Type B pancreatic cell (in vitro differentiated cells): Measurements from ENCODE around the gene TAS2R3. TPM values are rescaled to one million over a fixed set of nuclear protein-coding genes. Genes with fewer than 3 reads are reported as not detected.
"Not testable (repeated sequence)": the region's sequence is repeated elsewhere in the genome, so short reads cannot be mapped to it uniquely, and the experiment has no call there.

Source experiments
- DNase-seq: peaks from one replicate; pipeline ENCODE4 v3.0.0; 2021; ENCODE audit warnings: mixed read lengths; ENCODE audit not compliant: unreplicated experiment; ENCODE audit errors: extremely low spot score
- H3K27ac Mint-ChIP-seq: 2 replicates; pipeline ENCODE4 v1.8.0; 2021; ENCODE audit warnings: mild to moderate bottlenecking, mixed read lengths
- H3K27me3 Mint-ChIP-seq: 2 replicates; pipeline ENCODE4 v1.8.0; 2021; ENCODE audit warnings: mixed read lengths
- H3K36me3 Mint-ChIP-seq: 2 replicates; pipeline ENCODE4 v1.8.0; 2021; ENCODE audit warnings: mixed read lengths
- H3K4me1 Mint-ChIP-seq: one replicate; pipeline ENCODE4 v1.8.0; 2021; ENCODE audit warnings: mixed read lengths; ENCODE audit not compliant: unreplicated experiment
- H3K4me3 Mint-ChIP-seq: 2 replicates; pipeline ENCODE4 v1.8.0; 2021; ENCODE audit warnings: mild to moderate bottlenecking, mixed read lengths
- H3K9me3 Mint-ChIP-seq: 2 replicates; pipeline ENCODE4 v1.8.0; 2021; ENCODE audit warnings: mixed read lengths
- CTCF ChIP-seq: fragments of 200-600 bp; sonication (generic); conservative IDR thresholded peaks from 2 replicates; pipeline ENCODE4 v1.5.0; 2021; ENCODE audit warnings: antibody characterized with exemption, mild to moderate bottlenecking
- total RNA-seq: library from RNA; stranded (reverse); gene quantifications from 2 replicates; pipeline ENCODE4 v1.2.1, GENCODE V29; 2021; ENCODE audit warnings: low replicate concordance

Gene TAS2R3
- total RNA-seq, 1 donor from 2014 or later, result 3.2 TPM

GRCh38 chr7:141738592-141739013 lies 25.3 kb upstream of the TAS2R3 start:
- no peaks in the 10 kb centered on the region for H3K27me3 Mint-ChIP-seq
- TF ChIP-seq CTCF, result no peak
- H3K9me3 Mint-ChIP-seq, result no peaks in the 10 kb centered on the region
- DNase-seq, result no peak
- peak overlapping the region; percentile 98 for H3K4me3 Mint-ChIP-seq
- H3K36me3 Mint-ChIP-seq, result peaks cover 24% of the 10 kb centered on the region
- peak overlapping the region; percentile 98 for H3K27ac Mint-ChIP-seq
- H3K4me1 Mint-ChIP-seq, result peaks cover 17% of the 10 kb centered on the region

- no peaks in the 10 kb centered on the region for H3K9me3 Mint-ChIP-seq
- no peak for DNase-seq
- no peak for TF ChIP-seq CTCF
- peaks cover 30% of the 10 kb centered on the region for H3K36me3 Mint-ChIP-seq
- H3K27me3 Mint-ChIP-seq, result no peaks in the 10 kb centered on the region
- peak overlapping the region; percentile 98 for H3K27ac Mint-ChIP-seq
- H3K4me1 Mint-ChIP-seq, result peaks cover 17% of the 10 kb centered on the region
- H3K4me3 Mint-ChIP-seq, result peak overlapping the region; percentile 82
Measured at GRCh38 chr7:141739250-141739649, 24.6 kb upstream of the TAS2R3 start.

GRCh38 chr7:141742229-141742628 lies 21.7 kb upstream of the TAS2R3 start:
- peaks cover 17% of the 10 kb centered on the region for H3K4me1 Mint-ChIP-seq
- no peak for DNase-seq
- no peak for TF ChIP-seq CTCF
- H3K4me3 Mint-ChIP-seq, result no peak overlapping the region
- H3K9me3 Mint-ChIP-seq, result no peaks in the 10 kb centered on the region
- H3K36me3 Mint-ChIP-seq, result peaks cover 43% of the 10 kb centered on the region
- H3K27me3 Mint-ChIP-seq, result no peaks in the 10 kb centered on the region
- no peak overlapping the region for H3K27ac Mint-ChIP-seq

- DNase-seq, result no peak
- no peak for TF ChIP-seq CTCF
- no peaks in the 10 kb centered on the region for H3K27me3 Mint-ChIP-seq
- no peak overlapping the region for H3K4me3 Mint-ChIP-seq
- H3K4me1 Mint-ChIP-seq, result peaks cover 13% of the 10 kb centered on the region
- H3K27ac Mint-ChIP-seq, result no peak overlapping the region
- H3K9me3 Mint-ChIP-seq, result no peaks in the 10 kb centered on the region
- H3K36me3 Mint-ChIP-seq, result peaks cover 43% of the 10 kb centered on the region
Measured at GRCh38 chr7:141744131-141744530, 19.8 kb upstream of the TAS2R3 start.

GRCh38 chr7:141748396-141748795 lies 15.5 kb upstream of the TAS2R3 start:
- no peaks in the 10 kb centered on the region for H3K4me1 Mint-ChIP-seq

GRCh38 chr7:141751904-141752303 lies 12.0 kb upstream of the TAS2R3 start:
- not testable (repeated sequence) for H3K4me3 Mint-ChIP-seq, DNase-seq, H3K27ac Mint-ChIP-seq, H3K4me1 Mint-ChIP-seq, H3K27me3 Mint-ChIP-seq
- peaks cover 70% of the 10 kb centered on the region for H3K36me3 Mint-ChIP-seq
- peaks cover 16% of the 10 kb centered on the region for H3K9me3 Mint-ChIP-seq

More at GRCh38 chr7:141748396-141748795, 15.5 kb upstream of the TAS2R3 start:
- no peak for TF ChIP-seq CTCF
- Mint-ChIP-seq H3K27me3 (no peaks in the 10 kb centered on the region), H3K9me3 (peaks cover 16% of the 10 kb centered on the region), H3K4me3 (no peak overlapping the region), H3K36me3 (peaks cover 58% of the 10 kb centered on the region), H3K27ac (no peak overlapping the region)
- no peak for DNase-seq
